HepG2 (cell line): Measurements from ENCODE around the gene ZNF343. TPM values are rescaled to one million over a fixed set of nuclear protein-coding genes. Genes with fewer than 3 reads are reported as not detected.

Experiments used
- CBX2 ChIP-seq, 2 experiments: fragments of 200-600 bp in 1 of 2; sonication (generic); formaldehyde crosslinking in 1 of 2; IDR thresholded peaks; 2 replicates each; pipeline versions ENCODE4 v1.7.0 to v1.8.1; 2018 to 2022; ENCODE audit warnings: low read depth in 2 of 2, low read length in 1 of 2, mild to moderate bottlenecking in 1 of 2, missing genetic modification reagents in 1 of 2
- DNMT3B ChIP-seq: conservative IDR thresholded peaks from 2 replicates; pipeline ENCODE4 v1.6.1; 2016; ENCODE audit warnings: missing biosample characterization, control low read depth
- ELF1 ChIP-seq: sonication (generic); formaldehyde crosslinking; IDR thresholded peaks from 2 replicates; pipeline ENCODE4 v1.4.0; 2020; ENCODE audit warnings: missing genetic modification reagents
- HNRNPL ChIP-seq: fragments of 200-400 bp; formaldehyde crosslinking; IDR thresholded peaks from 2 replicates; pipeline ENCODE4 v1.6.1; 2017; ENCODE audit warnings: mild to moderate bottlenecking, low read depth, low read length
- KDM2A ChIP-seq: sonication (generic); formaldehyde crosslinking; IDR thresholded peaks from 2 replicates; pipeline ENCODE4 v1.4.0; 2020; ENCODE audit warnings: low read depth, missing genetic modification reagents, borderline replicate concordance
- KDM5A ChIP-seq: fragments of 200-600 bp; sonication (generic); IDR thresholded peaks from 2 replicates; pipeline ENCODE4 v1.7.0; 2018; ENCODE audit warnings: antibody characterized with exemption, mild to moderate bottlenecking, low read length, borderline replicate concordance
- MIER2 ChIP-seq: IDR thresholded peaks from 2 replicates; pipeline ENCODE4 v1.6.1; 2016; ENCODE audit warnings: missing biosample characterization, missing genetic modification reagents
- MTA1 ChIP-seq: sonication (generic); formaldehyde crosslinking; IDR thresholded peaks from 2 replicates; pipeline ENCODE4 v1.4.0; 2020; ENCODE audit warnings: missing genetic modification reagents, mild to moderate bottlenecking, borderline replicate concordance
- MZF1 ChIP-seq: sonication (generic); formaldehyde crosslinking; IDR thresholded peaks from 2 replicates; pipeline ENCODE4 v1.8.1; 2023; ENCODE audit warnings: mild to moderate bottlenecking, missing genetic modification reagents, borderline replicate concordance
- NAIF1 ChIP-seq: sonication (generic); formaldehyde crosslinking; IDR thresholded peaks from 2 replicates; pipeline ENCODE4 v1.5.0; 2020; ENCODE audit warnings: mild to moderate bottlenecking, missing genetic modification reagents, borderline replicate concordance
- ZFX ChIP-seq: sonication (generic); formaldehyde crosslinking; IDR thresholded peaks from 2 replicates; pipeline ENCODE4 v1.4.0; 2020; ENCODE audit warnings: mild to moderate bottlenecking, low read depth, missing genetic modification reagents, moderate library complexity
- ZIK1 ChIP-seq: sonication (generic); formaldehyde crosslinking; IDR thresholded peaks from 2 replicates; pipeline ENCODE4 v1.5.0; 2020; ENCODE audit warnings: mild to moderate bottlenecking, low read depth, missing genetic modification reagents, borderline replicate concordance
- ZKSCAN1 ChIP-seq: fragments of 150-350 bp; IDR thresholded peaks from 2 replicates; pipeline ENCODE4 v1.6.1; 2014; ENCODE audit warnings: low read length
- ZNF138 ChIP-seq: sonication (generic); formaldehyde crosslinking; IDR thresholded peaks from 2 replicates; pipeline ENCODE4 v1.5.0; 2020; ENCODE audit warnings: mild to moderate bottlenecking, low read depth, missing genetic modification reagents
- ZNF225 ChIP-seq: sonication (generic); formaldehyde crosslinking; IDR thresholded peaks from 2 replicates; pipeline ENCODE4 v1.4.0; 2020; ENCODE audit warnings: mild to moderate bottlenecking, missing genetic modification reagents
- ZNF350 ChIP-seq: sonication (generic); formaldehyde crosslinking; IDR thresholded peaks from 2 replicates; pipeline ENCODE4 v1.4.0; 2020; ENCODE audit warnings: mild to moderate bottlenecking, low read depth, missing genetic modification reagents, borderline replicate concordance
- ZNF557 ChIP-seq: sonication (generic); formaldehyde crosslinking; IDR thresholded peaks from 2 replicates; pipeline ENCODE4 v1.4.0; 2020; ENCODE audit warnings: missing genetic modification reagents
- polyA plus RNA-seq, 8 experiments: library from polyadenylated mRNA; depleted of rRNA in 3 of 8; stranded (reverse) in 7 of 8; unstranded in 1 of 8; fragments of >200 nt; fragmentation: Illumina TruSeq in 4 of 8; extraction: Trizol in 4 of 8; gene quantifications; 2 replicates each; pipeline versions ENCODE4 v1.2.1 to v1.2.3, GENCODE V29; 2011 to 2016; ENCODE audit warnings: low read depth in 4 of 8, missing spikeins in 1 of 8, mixed read lengths in 1 of 8; ENCODE audit not compliant: insufficient read depth in 1 of 8
- total RNA-seq, 5 experiments: library from RNA; depleted of rRNA; stranded (reverse); fragments of >200 nt; fragmentation: Illumina TruSeq; extraction: Trizol; gene quantifications; 2 replicates each; pipeline ENCODE4 v1.2.3, GENCODE V29; 2016; ENCODE audit warnings: low read depth in 1 of 5
- TF ChIP-seq, protein P1 (sequence below): sonication (generic); formaldehyde crosslinking; IDR thresholded peaks from 2 replicates; pipeline ENCODE4 v1.5.1; 2020; ENCODE audit warnings: mild to moderate bottlenecking, missing genetic modification reagents, moderate library complexity
- TF ChIP-seq, protein P2 (sequence below): sonication (generic); formaldehyde crosslinking; IDR thresholded peaks from 2 replicates; pipeline ENCODE4 v1.4.0; 2020; ENCODE audit warnings: missing genetic modification reagents
- TF ChIP-seq, protein P3 (sequence below): sonication (generic); formaldehyde crosslinking; IDR thresholded peaks from 2 replicates; pipeline ENCODE4 v1.9.0; 2021; ENCODE audit warnings: missing genetic modification reagents, borderline replicate concordance
- TF ChIP-seq, protein P4 (sequence below): sonication (generic); formaldehyde crosslinking; IDR thresholded peaks from 2 replicates; pipeline ENCODE4 v1.4.0; 2020; ENCODE audit warnings: mild to moderate bottlenecking, low read depth, missing genetic modification reagents

Gene ZNF343
- total and polyA plus RNA-seq, 2 of the 13 experiments (the other 11 are each of a cell fraction or from before 2014, with no cell fraction given), result 16.4 to 22.1 TPM

DNA sequence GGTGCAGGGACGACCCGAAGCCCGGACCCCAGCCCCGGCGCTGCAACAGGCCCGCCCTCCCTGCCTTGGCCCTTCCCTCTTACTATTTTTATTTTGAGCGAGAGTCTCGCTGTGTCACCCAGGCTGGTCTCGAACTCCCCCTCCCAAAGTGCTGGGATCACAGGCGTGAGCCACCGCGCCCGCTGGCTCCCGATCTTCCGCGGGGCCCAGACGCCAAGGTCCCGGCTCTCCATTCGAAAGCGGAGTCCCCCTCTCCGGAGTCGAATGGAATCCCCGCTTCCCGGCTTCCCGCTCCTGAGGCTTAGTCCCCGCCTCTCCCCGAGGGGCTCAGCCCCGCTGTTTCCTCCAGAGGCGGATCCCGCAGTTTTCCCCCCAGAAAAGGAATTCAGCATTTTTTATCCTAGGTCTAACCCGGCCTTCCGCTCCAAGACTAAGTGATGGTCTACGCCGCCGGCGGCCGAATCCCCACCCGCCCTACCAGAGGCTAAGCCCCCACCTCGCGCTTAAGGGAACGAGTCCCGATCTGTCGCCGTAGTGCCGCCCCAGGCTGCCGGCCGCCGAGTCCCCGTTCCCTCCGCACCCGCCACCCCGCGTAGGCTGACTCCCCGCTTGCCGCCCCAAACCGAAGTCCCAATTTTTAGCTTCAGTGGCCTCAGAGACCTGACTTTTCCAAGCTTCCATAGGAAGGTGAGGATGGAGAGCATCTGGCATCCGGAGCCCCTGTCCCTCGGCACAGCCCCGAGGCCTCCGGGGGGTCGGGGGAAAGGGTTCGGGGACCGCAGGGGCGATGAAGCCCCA is 16.2 kb upstream of the ZNF343 start (continued):
- TF ChIP-seq ZIK1 (CRISPR knock-in tag) (peak; percentile 9; the same call in 1 of the 2 replicates), ZNF557 (CRISPR knock-in tag) (0 out of 2 replicates have a peak, but pooled peaks have one; percentile 56), KDM5A (peak; percentile 39; the same call in 1 of the 2 replicates), KDM2A (CRISPR knock-in tag) (no peak; the same call in 1 of the 2 replicates), HNRNPL (peak; percentile 36; the same call in 1 of the 2 replicates), MZF1 (CRISPR knock-in tag) (no peak), ZNF138 (CRISPR knock-in tag) (peak; percentile 79), ZKSCAN1 (no peak), ZFX (CRISPR knock-in tag) (peak; percentile 1), ZNF225 (peak; percentile 65), MTA1 (CRISPR knock-in tag) (peak; percentile 30; the same call in 1 of the 2 replicates), DNMT3B (CRISPR knock-in tag) (peak; percentile 88; the same call in 1 of the 2 replicates), ZNF350 (CRISPR knock-in tag) (peak; percentile 62; the same call in 1 of the 2 replicates), CBX2 (IDR thresholded peaks at IDR 0.05; ENCODE audit: low read depth, low read length) (no peak), CBX2 (CRISPR knock-in tag; IDR thresholded peaks at IDR 0.05; ENCODE audit: low read depth) (peak; percentile 16; the same call in 1 of the 2 replicates), MIER2 (CRISPR knock-in tag) (0 out of 2 replicates have a peak, but pooled peaks have one; percentile 18), NAIF1 (CRISPR knock-in tag) (peak; percentile 69; the same call in 1 of the 2 replicates), ELF1 (CRISPR knock-in tag) (no peak; the same call in 1 of the 2 replicates)
- TF ChIP-seq, protein P1, sequence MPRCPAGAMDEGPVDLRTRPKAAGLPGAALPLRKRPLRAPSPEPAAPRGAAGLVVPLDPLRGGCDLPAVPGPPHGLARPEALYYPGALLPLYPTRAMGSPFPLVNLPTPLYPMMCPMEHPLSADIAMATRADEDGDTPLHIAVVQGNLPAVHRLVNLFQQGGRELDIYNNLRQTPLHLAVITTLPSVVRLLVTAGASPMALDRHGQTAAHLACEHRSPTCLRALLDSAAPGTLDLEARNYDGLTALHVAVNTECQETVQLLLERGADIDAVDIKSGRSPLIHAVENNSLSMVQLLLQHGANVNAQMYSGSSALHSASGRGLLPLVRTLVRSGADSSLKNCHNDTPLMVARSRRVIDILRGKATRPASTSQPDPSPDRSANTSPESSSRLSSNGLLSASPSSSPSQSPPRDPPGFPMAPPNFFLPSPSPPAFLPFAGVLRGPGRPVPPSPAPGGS (CRISPR knock-in tag), result peak; percentile 54
- TF ChIP-seq, protein P2, sequence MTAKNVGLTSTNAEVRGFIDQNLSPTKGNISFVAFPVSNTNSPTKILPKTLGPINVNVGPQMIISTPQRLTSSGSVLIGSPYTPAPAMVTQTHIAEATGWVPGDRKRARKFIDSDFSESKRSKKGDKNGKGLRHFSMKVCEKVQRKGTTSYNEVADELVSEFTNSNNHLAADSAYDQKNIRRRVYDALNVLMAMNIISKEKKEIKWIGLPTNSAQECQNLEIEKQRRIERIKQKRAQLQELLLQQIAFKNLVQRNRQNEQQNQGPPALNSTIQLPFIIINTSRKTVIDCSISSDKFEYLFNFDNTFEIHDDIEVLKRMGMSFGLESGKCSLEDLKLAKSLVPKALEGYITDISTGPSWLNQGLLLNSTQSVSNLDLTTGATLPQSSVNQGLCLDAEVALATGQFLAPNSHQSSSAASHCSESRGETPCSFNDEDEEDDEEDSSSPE, result peak; percentile 46
- TF ChIP-seq, protein P3, sequence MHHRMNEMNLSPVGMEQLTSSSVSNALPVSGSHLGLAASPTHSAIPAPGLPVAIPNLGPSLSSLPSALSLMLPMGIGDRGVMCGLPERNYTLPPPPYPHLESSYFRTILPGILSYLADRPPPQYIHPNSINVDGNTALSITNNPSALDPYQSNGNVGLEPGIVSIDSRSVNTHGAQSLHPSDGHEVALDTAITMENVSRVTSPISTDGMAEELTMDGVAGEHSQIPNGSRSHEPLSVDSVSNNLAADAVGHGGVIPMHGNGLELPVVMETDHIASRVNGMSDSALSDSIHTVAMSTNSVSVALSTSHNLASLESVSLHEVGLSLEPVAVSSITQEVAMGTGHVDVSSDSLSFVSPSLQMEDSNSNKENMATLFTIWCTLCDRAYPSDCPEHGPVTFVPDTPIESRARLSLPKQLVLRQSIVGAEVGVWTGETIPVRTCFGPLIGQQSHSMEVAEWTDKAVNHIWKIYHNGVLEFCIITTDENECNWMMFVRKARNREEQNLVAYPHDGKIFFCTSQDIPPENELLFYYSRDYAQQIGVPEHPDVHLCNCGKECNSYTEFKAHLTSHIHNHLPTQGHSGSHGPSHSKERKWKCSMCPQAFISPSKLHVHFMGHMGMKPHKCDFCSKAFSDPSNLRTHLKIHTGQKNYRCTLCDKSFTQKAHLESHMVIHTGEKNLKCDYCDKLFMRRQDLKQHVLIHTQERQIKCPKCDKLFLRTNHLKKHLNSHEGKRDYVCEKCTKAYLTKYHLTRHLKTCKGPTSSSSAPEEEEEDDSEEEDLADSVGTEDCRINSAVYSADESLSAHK (CRISPR knock-in tag), result 0 out of 2 replicates have a peak, but pooled peaks have one; percentile 18
- TF ChIP-seq, protein P4, sequence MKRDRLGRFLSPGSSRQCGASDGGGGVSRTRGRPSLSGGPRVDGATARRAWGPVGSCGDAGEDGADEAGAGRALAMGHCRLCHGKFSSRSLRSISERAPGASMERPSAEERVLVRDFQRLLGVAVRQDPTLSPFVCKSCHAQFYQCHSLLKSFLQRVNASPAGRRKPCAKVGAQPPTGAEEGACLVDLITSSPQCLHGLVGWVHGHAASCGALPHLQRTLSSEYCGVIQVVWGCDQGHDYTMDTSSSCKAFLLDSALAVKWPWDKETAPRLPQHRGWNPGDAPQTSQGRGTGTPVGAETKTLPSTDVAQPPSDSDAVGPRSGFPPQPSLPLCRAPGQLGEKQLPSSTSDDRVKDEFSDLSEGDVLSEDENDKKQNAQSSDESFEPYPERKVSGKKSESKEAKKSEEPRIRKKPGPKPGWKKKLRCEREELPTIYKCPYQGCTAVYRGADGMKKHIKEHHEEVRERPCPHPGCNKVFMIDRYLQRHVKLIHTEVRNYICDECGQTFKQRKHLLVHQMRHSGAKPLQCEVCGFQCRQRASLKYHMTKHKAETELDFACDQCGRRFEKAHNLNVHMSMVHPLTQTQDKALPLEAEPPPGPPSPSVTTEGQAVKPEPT (CRISPR knock-in tag), result 0 out of 2 replicates have a peak, but pooled peaks have one; percentile 26
